ENCODE data around the gene GARIN1A. TPM values are rescaled to one million over a fixed set of nuclear protein-coding genes. Genes with fewer than 3 reads are reported as not detected.

GARIN1A gene
- total and polyA plus RNA-seq, 2 of the 4 experiments (the other 2 are of a cell fraction) = 0.18 to 1.4 TPM

GRCh38 chr7:128707752-128708151 is 35.7 kb downstream of the GARIN1A start:
- no peaks in the 10 kb centered on the region for H3K27me3 ChIP-seq (ENCODE audit: control insufficient read depth, insufficient read depth, low read length)
- no CpG with 5 or more reads among the region's 1 CpG for WGBS, 2 experiments (ENCODE audit: extremely low coverage in 2 of 2, insufficient read length in 1 of 2)
- no TSS peak for BruUV-seq (replicated peaks)

More at GRCh38 chr7:128707752-128708151, 35.7 kb downstream of the GARIN1A start:
- H2AK9ac ChIP-seq (replicated peaks; ENCODE audit: low read depth, low read length, poor library complexity) = no peak overlapping the region
- CTCF ChIA-PET = no interaction called here
- no peak overlapping the region for H2BK20ac ChIP-seq (ENCODE audit: low read depth, low read length)
- H3K36me3 ChIP-seq (ENCODE audit: control insufficient read depth, insufficient read depth, low read length) = no peaks in the 10 kb centered on the region
- H2BK5ac ChIP-seq (ENCODE audit: low read depth, low read length, poor library complexity, severe bottlenecking) = no peak overlapping the region
- no peak for ATAC-seq (ENCODE audit: low read depth)
- peaks cover 3% of the 10 kb centered on the region; the same call in 1 of the 2 replicates for H3K4me1 ChIP-seq (ENCODE audit: control insufficient read depth, insufficient read depth, low read length)
- H3K18ac ChIP-seq (ENCODE audit: low read depth, low read length) = no peak overlapping the region
- H3K23ac ChIP-seq (ENCODE audit: low read depth, low read length) = no peak overlapping the region
- TF ChIP-seq CEBPB (IDR thresholded peaks at IDR 0.05; ENCODE audit: low read depth, low read length) (no peak), CHD1 (IDR thresholded peaks at IDR 0.05; ENCODE audit: low read depth, low read length) (no peak), MAZ (IDR thresholded peaks at IDR 0.05; ENCODE audit: borderline replicate concordance, low read depth, low read length) (no peak), MXI1 (IDR thresholded peaks at IDR 0.05; ENCODE audit: borderline replicate concordance, low read depth, low read length) (no peak), MAFK (IDR thresholded peaks at IDR 0.05; ENCODE audit: low read depth, low read length) (no peak)
- H4K20me1 ChIP-seq (ENCODE audit: insufficient read depth, low read length) = no peaks in the 10 kb centered on the region
- no peak overlapping the region for H4K91ac ChIP-seq (ENCODE audit: insufficient read depth, low read depth, low read length)
- no peak overlapping the region for H2BK120ac ChIP-seq (ENCODE audit: low read depth, low read length)
- H3K56ac ChIP-seq (ENCODE audit: extremely low read depth, insufficient read depth, low read length) = no peak overlapping the region
- H3K9ac ChIP-seq (ENCODE audit: low read depth, low read length) = no peak overlapping the region
- no peak overlapping the region for H3K4ac ChIP-seq (ENCODE audit: low read depth, low read length)
- POLR2A ChIA-PET (ENCODE audit: unreplicated experiment) = no interaction called here
- no peak overlapping the region for H3K4me3 ChIP-seq (ENCODE audit: insufficient read depth, low read depth, low read length)
- no peak for DNase-seq
- H3K9me1 ChIP-seq (ENCODE audit: insufficient read depth, low read length) = 0 out of 2 replicates have a peak, but pooled peaks cover 4% of the 10 kb centered on the region
- H2BK15ac ChIP-seq (ENCODE audit: low read depth, low read length) = no peak overlapping the region
- H3K4me2 ChIP-seq (ENCODE audit: low read depth, low read length) = no peak overlapping the region
- H3K79me1 ChIP-seq (ENCODE audit: low read depth in 1 of 2, low read length in 2 of 2) = no peaks in the 10 kb centered on the region
- no peak overlapping the region for H3K27ac ChIP-seq (ENCODE audit: insufficient read depth, low read length)
- dilution Hi-C loops (cut with HindIII; ENCODE audit: low sequenced_read_pairs, unreplicated experiment) = no loop called here
- H4K8ac ChIP-seq (ENCODE audit: low read depth in 2 of 2, low read length in 2 of 2) = no peak overlapping the region
- H3K9me3 ChIP-seq (ENCODE audit: control insufficient read depth, insufficient read depth, low read length) = no peaks in the 10 kb centered on the region
- H4K5ac ChIP-seq (ENCODE audit: low read depth, low read length) = no peak overlapping the region
- in situ Hi-C loops (cut with MboI; ENCODE audit: low sequenced_read_pairs) = no loop called here
- no peak overlapping the region for H2AFZ ChIP-seq (replicated peaks; ENCODE audit: low read length, poor library complexity)
- H2AK5ac ChIP-seq (ENCODE audit: low read depth, low read length) = no peak overlapping the region
- H3K14ac ChIP-seq (replicated peaks; ENCODE audit: low read depth, low read length) = no peak overlapping the region
- intact Hi-C loops (cut with micrococcal nuclease) = no loop called here

Measured in IMR-90 (cell line).